Left lung (tissue), 10 donors: ENCODE data around the gene CEMIP2. TPM values are rescaled to one million over a fixed set of nuclear protein-coding genes. Genes with fewer than 3 reads are reported as not detected.

Experiments
- ATAC-seq: fragments of 200-7000 bp; cut with Tn5 transposase; one replicate; pipeline ENCODE4 v1.9.1; 2020; ENCODE audit warnings: moderate library complexity
- DNase-seq, 4 donors: peaks; one replicate each; pipeline ENCODE4 v3.0.0-alpha.2; 2013 to 2020
- H3K27ac ChIP-seq, 2 donors: fragments of 200-600 bp; sonication (generic) in 1 of 2; one replicate each; pipeline versions ENCODE4 v1.5.0 to v1.8.0; 2020 to 2021
- H3K27me3 ChIP-seq, 2 donors: fragments of 200-600 bp; sonication (generic) in 1 of 2; one replicate each; pipeline versions ENCODE4 v1.5.0 to v1.8.0; 2020 to 2021
- H3K36me3 ChIP-seq, 2 donors: fragments of 200-600 bp; sonication (generic) in 1 of 2; one replicate each; pipeline versions ENCODE4 v1.5.0 to v1.8.0; 2020 to 2021
- H3K4me1 ChIP-seq, 2 donors: fragments of 200-600 bp; one replicate each; pipeline ENCODE4 v1.8.0; 2021
- H3K4me3 ChIP-seq, 2 donors: fragments of 200-600 bp; sonication (generic) in 1 of 2; one replicate each; pipeline versions ENCODE4 v1.5.0 to v1.8.0; 2020 to 2021; ENCODE audit warnings: mild to moderate bottlenecking in 1 of 2
- H3K9me3 ChIP-seq, 2 donors: fragments of 200-600 bp; sonication (generic) in 1 of 2; one replicate each; pipeline versions ENCODE4 v1.5.0 to v1.8.0; 2020 to 2021
- intact Hi-C, 2 donors: fragments of 100-400 bp; cut with DNase I; formaldehyde crosslinking; loops; one replicate each; pipeline versions ENCODE4 v1.11.2 to v1.14.2; 2022
- polyA plus RNA-seq, 6 donors: library from polyadenylated mRNA; unstranded; fragments of 120-200 nt; gene quantifications; one replicate each; pipeline ENCODE4 v1.2.1, GENCODE V29; 2013; ENCODE audit not compliant: insufficient read length in 6 of 6
- total RNA-seq, 2 donors: library from RNA; stranded (reverse); fragmentation: NEBNext Ultra II Directional; extraction: Animal tissue kit (Norgen Biotek cat#: 25700); gene quantifications; one replicate each; pipeline ENCODE4 v1.2.1, GENCODE V29; 2021
- TF ChIP-seq, protein P1 (sequence below), 2 donors: fragments of 200-600 bp; sonication (generic) in 1 of 2; IDR thresholded peaks; one replicate each; pipeline versions ENCODE4 v1.5.0 to v1.8.0; 2021; ENCODE audit warnings: antibody characterized with exemption in 2 of 2
- donor health status: DM: no; HTN: yes; CAD: no.
- donor health status: DM: no; HTN: no; CAD: no.

The CEMIP2 gene
- total and polyA plus RNA-seq, 8 donors, result 48.0 to 111 (median 54.4) TPM

DNA sequence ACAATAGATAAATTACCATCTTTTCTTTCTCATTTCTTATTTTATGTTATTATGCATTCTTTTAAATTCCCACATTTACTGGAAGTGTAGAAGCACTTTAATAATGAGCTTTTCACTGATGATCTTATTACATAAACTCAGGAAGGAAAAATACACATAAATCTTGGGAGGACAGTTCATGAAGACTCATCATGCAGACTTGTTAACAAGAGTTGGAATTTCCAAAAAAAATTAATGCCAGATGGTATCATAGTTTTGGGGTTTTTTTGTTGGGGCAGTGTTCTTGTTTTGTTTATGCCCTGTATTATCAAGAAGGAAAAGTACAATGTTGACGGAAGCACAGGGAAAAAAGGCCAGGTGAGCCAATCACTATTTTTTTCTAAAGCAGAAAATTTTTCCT is 35.1 kb downstream of the CEMIP2 start:
- no peak for ATAC-seq
- no peak for DNase-seq
- Histone ChIP-seq H3K4me1 (peaks cover 0 to 4% of the 10 kb centered on the region in 2 donors), H3K4me3 (no peak overlapping the region), H3K9me3 (no peaks in the 10 kb centered on the region), H3K27ac (no peak overlapping the region), H3K36me3 (peaks cover 0 to 91% of the 10 kb centered on the region in 2 donors), H3K27me3 (no peaks in the 10 kb centered on the region)
- TF ChIP-seq, protein P1, sequence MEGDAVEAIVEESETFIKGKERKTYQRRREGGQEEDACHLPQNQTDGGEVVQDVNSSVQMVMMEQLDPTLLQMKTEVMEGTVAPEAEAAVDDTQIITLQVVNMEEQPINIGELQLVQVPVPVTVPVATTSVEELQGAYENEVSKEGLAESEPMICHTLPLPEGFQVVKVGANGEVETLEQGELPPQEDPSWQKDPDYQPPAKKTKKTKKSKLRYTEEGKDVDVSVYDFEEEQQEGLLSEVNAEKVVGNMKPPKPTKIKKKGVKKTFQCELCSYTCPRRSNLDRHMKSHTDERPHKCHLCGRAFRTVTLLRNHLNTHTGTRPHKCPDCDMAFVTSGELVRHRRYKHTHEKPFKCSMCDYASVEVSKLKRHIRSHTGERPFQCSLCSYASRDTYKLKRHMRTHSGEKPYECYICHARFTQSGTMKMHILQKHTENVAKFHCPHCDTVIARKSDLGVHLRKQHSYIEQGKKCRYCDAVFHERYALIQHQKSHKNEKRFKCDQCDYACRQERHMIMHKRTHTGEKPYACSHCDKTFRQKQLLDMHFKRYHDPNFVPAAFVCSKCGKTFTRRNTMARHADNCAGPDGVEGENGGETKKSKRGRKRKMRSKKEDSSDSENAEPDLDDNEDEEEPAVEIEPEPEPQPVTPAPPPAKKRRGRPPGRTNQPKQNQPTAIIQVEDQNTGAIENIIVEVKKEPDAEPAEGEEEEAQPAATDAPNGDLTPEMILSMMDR (IDR thresholded peaks at IDR 0.05), result no peak
- intact Hi-C loops, result no loop called here

DNA sequence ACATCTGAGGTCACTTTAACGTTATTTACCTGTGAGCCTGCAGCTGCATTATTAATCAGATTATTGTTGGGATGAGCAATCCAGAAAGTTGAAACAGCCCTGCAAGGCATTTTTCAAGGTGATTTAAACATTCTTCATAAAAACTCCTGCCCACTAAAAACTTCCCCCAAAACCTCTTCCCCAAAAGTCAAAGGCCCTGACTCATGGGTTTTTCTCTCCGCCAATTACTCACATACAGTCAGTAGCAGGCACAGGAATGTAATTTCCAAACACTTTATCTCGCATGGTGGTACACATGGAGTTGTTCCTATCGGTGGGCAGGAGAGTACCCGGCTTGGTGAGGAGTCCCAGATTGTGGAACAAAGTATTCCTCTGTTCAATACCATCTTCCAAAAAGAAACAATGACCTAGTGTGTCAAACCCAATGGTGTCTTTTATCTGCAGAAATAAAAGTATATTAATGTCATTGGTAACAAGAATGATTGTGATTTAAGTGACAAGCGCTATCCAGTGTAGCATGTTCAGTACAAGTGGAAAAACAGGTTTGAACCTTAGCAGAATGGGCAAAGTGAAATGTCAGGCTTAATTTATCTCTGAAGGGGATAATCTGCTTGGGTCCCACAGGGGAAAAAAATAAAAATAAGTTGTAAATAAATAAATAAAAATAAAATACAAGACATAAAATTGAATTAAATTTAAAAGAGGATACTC is 38.3 kb downstream of the CEMIP2 start:
- Histone ChIP-seq H3K27ac (no peak overlapping the region), H3K9me3 (no peaks in the 10 kb centered on the region), H3K36me3 (peaks cover 0 to 90% of the 10 kb centered on the region in 2 donors), H3K4me3 (no peak overlapping the region), H3K27me3 (no peaks in the 10 kb centered on the region), H3K4me1 (peaks cover 4 to 5% of the 10 kb centered on the region in 2 donors)
- ATAC-seq (no peak), DNase-seq (no peak)
- TF ChIP-seq, protein P1 (IDR thresholded peaks at IDR 0.05), result no peak
- intact Hi-C loops, result no loop called here

DNA sequence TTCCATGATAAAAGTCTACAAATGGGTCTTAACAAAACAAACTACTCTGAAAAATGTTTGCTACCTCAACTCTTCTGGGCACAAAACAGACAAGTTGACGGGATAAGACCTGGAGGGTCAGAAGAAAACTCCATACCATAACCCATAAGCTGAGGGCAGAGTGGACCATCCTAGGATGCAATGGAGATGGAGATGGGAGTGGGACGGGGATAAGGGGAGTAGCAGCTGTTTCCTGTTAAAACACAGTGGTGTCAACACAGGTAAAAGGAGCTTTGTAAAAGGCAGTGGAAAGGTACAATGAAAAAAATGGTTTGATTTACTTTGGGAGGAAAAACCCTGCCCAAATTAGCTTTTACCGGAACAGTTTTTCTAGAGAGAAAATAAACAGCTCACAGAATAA is 41.6 kb downstream of the CEMIP2 start:
- DNase-seq (no peak), ATAC-seq (no peak)
- TF ChIP-seq, protein P1 (IDR thresholded peaks at IDR 0.05), result no peak
- peaks cover 0 to 95% of the 10 kb centered on the region in 2 donors for H3K36me3 ChIP-seq
- no peak overlapping the region for H3K27ac ChIP-seq
- H3K27me3 ChIP-seq, result no peaks in the 10 kb centered on the region
- intact Hi-C loops, result no loop called here
- no peak overlapping the region for H3K4me3 ChIP-seq
- no peaks in the 10 kb centered on the region for H3K9me3 ChIP-seq
- peaks cover 0 to 5% of the 10 kb centered on the region in 2 donors for H3K4me1 ChIP-seq

DNA sequence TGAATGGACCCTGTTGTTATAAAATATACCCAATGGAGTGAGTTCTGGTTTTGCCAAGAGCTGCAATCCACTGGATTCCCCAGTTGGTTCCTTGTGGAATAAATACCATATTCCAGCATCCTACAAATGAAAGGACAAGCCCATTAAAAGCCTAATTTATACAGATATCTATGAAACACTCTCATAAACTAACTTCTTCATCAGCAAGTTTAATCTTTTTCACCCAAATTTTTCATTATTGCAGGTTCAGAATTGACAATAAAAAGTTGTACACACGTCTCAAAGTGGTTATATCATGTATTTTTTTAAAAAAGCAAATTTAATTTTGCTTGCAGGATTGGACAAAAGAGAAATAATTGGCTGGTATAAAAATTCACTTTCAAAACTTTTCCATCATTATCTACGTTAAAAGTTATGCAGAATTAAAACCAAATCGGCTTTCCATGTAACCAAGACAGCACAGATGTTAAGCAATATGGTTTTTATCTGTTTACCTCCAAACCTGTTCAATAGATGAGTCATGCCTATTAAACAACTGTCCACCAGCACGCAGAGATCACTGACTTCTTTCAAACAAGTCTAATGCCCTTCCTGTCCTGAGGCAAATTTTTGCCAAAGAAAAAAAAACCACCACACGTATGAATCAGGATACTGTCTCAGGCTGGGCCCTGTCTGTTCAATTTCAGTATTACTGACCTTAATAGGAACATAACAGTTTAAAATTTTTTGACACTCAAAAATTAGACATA is 42.5 kb downstream of the CEMIP2 start:
- H3K4me1 ChIP-seq, result peaks cover 0 to 5% of the 10 kb centered on the region in 2 donors
- no peaks in the 10 kb centered on the region for H3K27me3 ChIP-seq
- H3K27ac ChIP-seq, result no peak overlapping the region
- ATAC-seq (no peak), DNase-seq (no peak)
- H3K4me3 ChIP-seq, result no peak overlapping the region
- TF ChIP-seq, protein P1 (IDR thresholded peaks at IDR 0.05), result no peak
- H3K9me3 ChIP-seq, result no peaks in the 10 kb centered on the region
- H3K36me3 ChIP-seq, result peaks cover 0 to 93% of the 10 kb centered on the region in 2 donors
- intact Hi-C loops, result no loop called here

DNA sequence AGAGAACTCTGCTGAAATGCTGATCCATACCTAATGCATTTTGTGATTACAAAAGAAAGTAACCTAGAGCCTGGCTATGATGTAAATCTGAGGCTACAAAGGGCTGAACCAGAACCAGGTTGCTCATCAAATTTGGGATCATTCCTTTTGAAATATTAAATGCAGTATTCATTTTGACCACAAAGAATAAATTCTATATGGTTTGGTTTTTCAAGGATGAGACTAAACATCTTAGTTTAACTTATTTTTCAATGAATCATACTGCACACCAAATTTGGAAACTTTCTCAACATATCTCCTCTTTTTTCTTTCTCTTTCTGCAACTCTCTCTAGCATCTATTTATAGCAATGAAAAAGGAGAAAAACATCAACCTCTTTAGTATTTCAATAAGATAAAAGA is 46.5 kb downstream of the CEMIP2 start:
- H3K4me1 ChIP-seq, result peaks cover 0 to 19% of the 10 kb centered on the region in 2 donors
- no peaks in the 10 kb centered on the region for H3K27me3 ChIP-seq
- no peaks in the 10 kb centered on the region for H3K9me3 ChIP-seq
- ATAC-seq, result no peak
- intact Hi-C loops, result no loop called here
- DNase-seq, result no peak
- peaks cover 0 to 79% of the 10 kb centered on the region in 2 donors for H3K36me3 ChIP-seq
- no peak overlapping the region for H3K4me3 ChIP-seq
- TF ChIP-seq, protein P1 (IDR thresholded peaks at IDR 0.05), result no peak
- H3K27ac ChIP-seq, result no peak overlapping the region
